Cardiac muscle cell (in vitro differentiated cells and primary cell): ENCODE results near the gene LGR4. TPM values are rescaled to one million over a fixed set of nuclear protein-coding genes. Genes with fewer than 3 reads are reported as not detected.

Experiments
- DNase-seq, 2 donors: peaks; one replicate each; pipeline versions ENCODE4 v3.0.0 to v3.0.0-alpha.2; 2010 to 2017; ENCODE audit warnings: low read depth in 1 of 2, low spot score in 1 of 2
- H3K27ac ChIP-seq: fragments of 200-600 bp; sonication (generic); 2 replicates; pipeline ENCODE4 v1.5.1; 2016
- H3K27me3 ChIP-seq: fragments of 200-600 bp; sonication (generic); 2 replicates; pipeline ENCODE4 v1.6.0; 2016; ENCODE audit warnings: control low read depth
- H3K36me3 ChIP-seq: fragments of 200-600 bp; sonication (generic); 2 replicates; pipeline ENCODE4 v1.5.1; 2016; ENCODE audit warnings: control low read depth
- H3K4me1 ChIP-seq: fragments of 200-600 bp; sonication (generic); 2 replicates; pipeline ENCODE4 v1.8.1; 2017; ENCODE audit warnings: low read depth, mild to moderate bottlenecking, mixed run types
- H3K4me3 ChIP-seq: fragments of 200-600 bp; sonication (generic); 2 replicates; pipeline ENCODE4 v1.5.1; 2016; ENCODE audit warnings: mild to moderate bottlenecking
- H3K9me3 ChIP-seq: fragments of 200-600 bp; sonication (generic); 2 replicates; pipeline ENCODE4 v1.5.1; 2017; ENCODE audit warnings: low read depth, mild to moderate bottlenecking, control low read depth
- CTCF ChIP-seq: IDR thresholded peaks from 2 replicates; pipeline ENCODE4 v1.5.1; 2012; ENCODE audit warnings: low read depth, mild to moderate bottlenecking, low read length
- polyA plus RNA-seq: library from polyadenylated mRNA; unstranded; fragments of >200 nt; fragmentation: Nextera tagmentation; extraction: Ambion mirVana; gene quantifications from 2 replicates; pipeline ENCODE4 v1.2.1, GENCODE V29; 2016
- total RNA-seq: library from RNA; depleted of rRNA; stranded (reverse); fragments of >200 nt; gene quantifications from 2 replicates; pipeline ENCODE4 v1.2.3, GENCODE V29; 2016

LGR4 gene
- total and polyA plus RNA-seq, 2 experiments from 2014 or later, result 52.4 to 89.3 TPM

DNA sequence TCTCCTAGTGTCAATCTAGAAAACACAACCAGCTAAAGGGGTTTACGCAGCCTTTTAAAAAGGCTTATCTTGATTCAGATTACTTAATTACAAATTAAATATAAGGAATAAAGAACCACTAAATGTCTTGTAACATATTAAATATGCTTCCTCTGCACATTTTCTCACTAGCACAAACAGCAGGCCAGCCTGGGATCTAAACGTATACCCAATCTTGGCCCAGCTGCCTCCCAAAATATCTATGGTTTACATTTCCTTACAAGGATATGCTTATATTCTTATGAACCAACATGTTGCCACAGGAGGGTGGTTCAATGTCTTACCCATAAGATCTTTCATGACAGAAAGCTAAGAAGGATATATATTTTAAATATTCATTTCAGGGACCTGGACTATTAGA, 7.7 kb downstream of the LGR4 start:
- no peaks in the 10 kb centered on the region for H3K9me3 ChIP-seq
- peaks cover 48% of the 10 kb centered on the region for H3K4me1 ChIP-seq
- peak overlapping the region; percentile 83 for H3K27ac ChIP-seq
- H3K36me3 ChIP-seq, result no peaks in the 10 kb centered on the region
- no peak for DNase-seq
- no peak overlapping the region for H3K4me3 ChIP-seq
- no peak for TF ChIP-seq CTCF
- no peaks in the 10 kb centered on the region for H3K27me3 ChIP-seq

GRCh38 chr11:27464289-27464696, 8.3 kb downstream of the LGR4 start:
- Histone ChIP-seq H3K27me3 (no peaks in the 10 kb centered on the region), H3K36me3 (no peaks in the 10 kb centered on the region), H3K4me3 (no peak overlapping the region), H3K9me3 (no peaks in the 10 kb centered on the region), H3K4me1 (peaks cover 41% of the 10 kb centered on the region), H3K27ac (peak overlapping the region; percentile 83)
- TF ChIP-seq CTCF, result no peak
- DNase-seq, result peak in 1 of 2 donors; percentile 43

GRCh38 chr11:27462543-27462942, 10.0 kb downstream of the LGR4 start:
- DNase-seq, result peak in 1 of 2 donors; percentile 25
- H3K36me3 ChIP-seq, result no peaks in the 10 kb centered on the region
- no peak overlapping the region for H3K4me3 ChIP-seq
- H3K27me3 ChIP-seq, result no peaks in the 10 kb centered on the region
- H3K27ac ChIP-seq, result no peak overlapping the region
- no peaks in the 10 kb centered on the region for H3K9me3 ChIP-seq
- peaks cover 37% of the 10 kb centered on the region for H3K4me1 ChIP-seq
- TF ChIP-seq CTCF, result no peak

- Histone ChIP-seq H3K27me3 (no peaks in the 10 kb centered on the region), H3K9me3 (no peaks in the 10 kb centered on the region), H3K27ac (peak overlapping the region; percentile 0), H3K4me1 (peaks cover 36% of the 10 kb centered on the region), H3K36me3 (no peaks in the 10 kb centered on the region), H3K4me3 (no peak overlapping the region)
- DNase-seq, result no peak
- TF ChIP-seq CTCF, result no peak
Measured at GRCh38 chr11:27460158-27460978, 12.2 kb downstream of the LGR4 start.

DNA sequence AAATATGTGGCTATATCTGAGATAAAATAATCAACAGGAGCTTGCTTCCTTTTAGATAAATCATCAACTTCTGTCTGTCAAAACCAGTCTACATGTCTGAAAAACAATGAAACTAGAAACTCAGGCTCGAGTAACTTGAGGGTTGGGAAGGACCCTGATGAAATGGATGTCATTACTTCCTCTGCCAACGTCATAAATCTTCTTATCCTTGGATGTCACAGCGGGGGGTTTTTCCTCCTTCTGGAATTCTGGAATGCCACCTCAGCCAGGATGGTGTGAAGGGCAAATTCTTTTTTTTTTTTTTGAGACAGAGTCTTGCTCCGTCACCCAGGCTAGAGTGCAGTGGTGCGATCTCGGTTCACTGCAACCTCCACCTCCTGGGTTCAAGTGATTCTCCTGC, 13.4 kb downstream of the LGR4 start:
- no peaks in the 10 kb centered on the region for H3K27me3 ChIP-seq
- H3K4me3 ChIP-seq, result no peak overlapping the region
- no peaks in the 10 kb centered on the region for H3K36me3 ChIP-seq
- no peaks in the 10 kb centered on the region for H3K9me3 ChIP-seq
- DNase-seq, result no peak
- H3K4me1 ChIP-seq, result peaks cover 24% of the 10 kb centered on the region
- TF ChIP-seq CTCF, result no peak
- H3K27ac ChIP-seq, result no peak overlapping the region
